H9 (cell line): ENCODE results near the gene AFF2. TPM values are rescaled to one million over a fixed set of nuclear protein-coding genes. Genes with fewer than 3 reads are reported as not detected.

ENCODE experiments used
- DNase-seq: peaks from one replicate; pipeline ENCODE4 v3.0.0-alpha.2; 2017
- H2AFZ ChIP-seq: one replicate; pipeline ENCODE4 v1.6.1; 2013; ENCODE audit warnings: mild to moderate bottlenecking, low read length, control low read depth, moderate library complexity
- H2AK5ac ChIP-seq: 2 replicates; pipeline ENCODE4 v1.6.1; 2013; ENCODE audit warnings: low read length, control low read depth, mixed read lengths; ENCODE audit not compliant: insufficient read length
- H2BK120ac ChIP-seq: one replicate; pipeline ENCODE4 v1.6.1; 2013; ENCODE audit warnings: low read depth, mild to moderate bottlenecking, low read length, control low read depth, inconsistent platforms; ENCODE audit not compliant: poor library complexity, severe bottlenecking
- H2BK12ac ChIP-seq: 2 replicates; pipeline ENCODE4 v1.6.1; 2013; ENCODE audit warnings: low read length, control low read depth, mixed read lengths, low read depth; ENCODE audit not compliant: insufficient read length
- H2BK15ac ChIP-seq: 2 replicates; pipeline ENCODE4 v1.6.1; 2013; ENCODE audit warnings: low read depth, low read length, control low read depth
- H2BK20ac ChIP-seq: one replicate; pipeline ENCODE4 v1.6.1; 2013; ENCODE audit warnings: low read depth, mild to moderate bottlenecking, low read length, control low read depth, inconsistent platforms; ENCODE audit not compliant: poor library complexity, severe bottlenecking
- H2BK5ac ChIP-seq: 2 replicates; pipeline ENCODE4 v1.6.1; 2013; ENCODE audit warnings: low read length, control low read depth, mixed read lengths; ENCODE audit not compliant: insufficient read length
- H3K14ac ChIP-seq: 2 replicates; pipeline ENCODE4 v1.6.1; 2013; ENCODE audit warnings: low read length, control low read depth; ENCODE audit not compliant: insufficient read depth
- H3K18ac ChIP-seq: 2 replicates; pipeline ENCODE4 v1.6.1; 2013; ENCODE audit warnings: low read depth, mild to moderate bottlenecking, mixed read lengths, low read length, control low read depth; ENCODE audit not compliant: insufficient read length
- H3K23ac ChIP-seq: 2 replicates; pipeline ENCODE4 v1.6.1; 2013; ENCODE audit warnings: low read length, control low read depth, mixed read lengths, low read depth; ENCODE audit not compliant: insufficient read length
- H3K23me2 ChIP-seq: 2 replicates; pipeline ENCODE4 v1.6.1; 2013; ENCODE audit warnings: low read depth, mild to moderate bottlenecking, mixed read lengths, low read length, control low read depth; ENCODE audit not compliant: insufficient read length, poor library complexity, severe bottlenecking
- H3K27ac ChIP-seq: 2 replicates; pipeline ENCODE4 v1.5.1; 2013; ENCODE audit warnings: low read length, control low read depth, mixed read lengths, low read depth; ENCODE audit not compliant: insufficient read length
- H3K27me3 ChIP-seq: 2 replicates; pipeline ENCODE4 v1.6.1; 2013; ENCODE audit warnings: low read length, control low read depth, inconsistent platforms; ENCODE audit not compliant: insufficient read depth
- H3K4ac ChIP-seq: 2 replicates; pipeline ENCODE4 v1.6.1; 2013; ENCODE audit warnings: low read depth, mild to moderate bottlenecking, control low read depth, inconsistent platforms, low read length, moderate library complexity
- H3K4me1 ChIP-seq: 2 replicates; pipeline ENCODE4 v1.6.1; 2013; ENCODE audit warnings: low read length, control low read depth, inconsistent platforms; ENCODE audit not compliant: insufficient read depth
- H3K4me2 ChIP-seq: 2 replicates; pipeline ENCODE4 v1.6.1; 2013; ENCODE audit warnings: low read length, control low read depth, mixed read lengths; ENCODE audit not compliant: insufficient read length, insufficient read depth
- H3K56ac ChIP-seq: 2 replicates; pipeline ENCODE4 v1.6.1; 2013; ENCODE audit warnings: low read depth, mild to moderate bottlenecking, mixed read lengths, low read length, control low read depth; ENCODE audit not compliant: insufficient read length
- H3K79me1 ChIP-seq: 2 replicates; pipeline ENCODE4 v1.6.1; 2013; ENCODE audit warnings: low read depth, mild to moderate bottlenecking, moderate library complexity, low read length, control low read depth, inconsistent platforms; ENCODE audit not compliant: insufficient read depth, poor library complexity, severe bottlenecking
- H3K79me2 ChIP-seq: 2 replicates; pipeline ENCODE4 v1.6.1; 2013; ENCODE audit warnings: low read length, control low read depth, inconsistent platforms; ENCODE audit not compliant: insufficient read depth
- H3K9ac ChIP-seq: 2 replicates; pipeline ENCODE4 v1.6.1; 2013; ENCODE audit warnings: low read length, control low read depth, mixed read lengths; ENCODE audit not compliant: insufficient read length; ENCODE audit errors: extremely low read depth
- H3K9me3 ChIP-seq: one replicate; pipeline ENCODE4 v1.6.1; 2013; ENCODE audit warnings: low read depth, low read length, inconsistent platforms; ENCODE audit not compliant: control insufficient read depth
- H3T11ph ChIP-seq: one replicate; pipeline ENCODE4 v1.6.1; 2013; ENCODE audit warnings: mild to moderate bottlenecking, low read length, control low read depth, inconsistent platforms
- H4K20me1 ChIP-seq: one replicate; pipeline ENCODE4 v1.6.1; 2013; ENCODE audit not compliant: control insufficient read depth, insufficient read length, insufficient read depth
- H4K5ac ChIP-seq: 2 replicates; pipeline ENCODE4 v1.6.1; 2013; ENCODE audit warnings: low read depth, mild to moderate bottlenecking, mixed read lengths, low read length, control low read depth; ENCODE audit not compliant: insufficient read length
- H4K8ac ChIP-seq: replicated peaks from 2 replicates; pipeline ENCODE4 v1.6.1; 2013; ENCODE audit warnings: low read length, control low read depth, mixed read lengths, low read depth; ENCODE audit not compliant: insufficient read length
- H4K91ac ChIP-seq: 2 replicates; pipeline ENCODE4 v1.6.1; 2013; ENCODE audit warnings: low read depth, mild to moderate bottlenecking, moderate library complexity, mixed read lengths, low read length, control low read depth; ENCODE audit not compliant: insufficient read length
- H3K27ac Mint-ChIP-seq, 3 experiments: 2 replicates in 2 of 3; 3 replicates in 1 of 3; pipeline ENCODE4 v1.8.0; 2020 to 2021; ENCODE audit warnings: mixed read lengths in 3 of 3, mild to moderate bottlenecking in 1 of 3, moderate library complexity in 1 of 3
- H3K27me3 Mint-ChIP-seq: 2 replicates; pipeline ENCODE4 v1.8.0; 2021; ENCODE audit warnings: low read depth, mild to moderate bottlenecking, moderate library complexity, mixed read lengths
- H3K36me3 Mint-ChIP-seq, 3 experiments: 2 replicates in 2 of 3; 3 replicates in 1 of 3; pipeline ENCODE4 v1.8.0; 2020 to 2021; ENCODE audit warnings: low read depth in 3 of 3, mixed read lengths in 3 of 3; ENCODE audit not compliant: insufficient read depth in 1 of 3
- H3K4me1 Mint-ChIP-seq, 2 experiments: 2 replicates each; pipeline ENCODE4 v1.8.0; 2020; ENCODE audit warnings: mixed read lengths in 2 of 2
- H3K4me3 Mint-ChIP-seq, 2 experiments: 2 replicates in 1 of 2; 3 replicates in 1 of 2; pipeline ENCODE4 v1.8.0; 2020 to 2021; ENCODE audit warnings: mild to moderate bottlenecking in 2 of 2, mixed read lengths in 2 of 2, moderate library complexity in 1 of 2
- H3K9me3 Mint-ChIP-seq, 2 experiments: 2 replicates in 1 of 2; 3 replicates in 1 of 2; pipeline ENCODE4 v1.8.0; 2020; ENCODE audit warnings: mild to moderate bottlenecking in 2 of 2, mixed read lengths in 2 of 2, moderate library complexity in 1 of 2
- CTCF ChIP-seq: fragments of 200-600 bp; sonication (generic); conservative IDR thresholded peaks from 3 replicates; pipeline ENCODE4 v1.8.0; 2021; ENCODE audit warnings: antibody characterized with exemption, mild to moderate bottlenecking
- total RNA-seq: library from RNA; stranded (reverse); gene quantifications from 2 replicates; pipeline ENCODE4 v1.2.1, GENCODE V29; 2021

Gene AFF2
- total RNA-seq, 1 experiment from 2014 or later = 14.6 TPM

GRCh38 chrX:148771440-148771839 is 271.0 kb downstream of the AFF2 start:
- TF ChIP-seq CTCF = no peak
- Mint-ChIP-seq H3K36me3 (peaks cover 3 to 9% (median 5%) of the 10 kb centered on the region in 3 experiments; a peak in 4 of 7 replicates), H3K27me3 (no peaks in the 10 kb centered on the region; the same call in 1 of the 2 replicates), H3K27ac (no peak overlapping the region), H3K4me1 (peaks cover 0 to 9% of the 10 kb centered on the region in 2 experiments; a peak in 2 of 4 replicates), H3K4me3 (no peak overlapping the region), H3K9me3 (peaks cover 58 to 66% of the 10 kb centered on the region in 2 experiments)
- Histone ChIP-seq H3K4ac (no peak overlapping the region), H2AK5ac (no peak overlapping the region), H3K27me3 (no peaks in the 10 kb centered on the region), H3K79me1 (no peaks in the 10 kb centered on the region), H3K23ac (no peak overlapping the region), H2BK5ac (no peak overlapping the region), H3K9ac (no peak overlapping the region), H2BK120ac (no peak overlapping the region), H2BK15ac (no peak overlapping the region), H2AFZ (no peak overlapping the region), H4K8ac (no peak overlapping the region), H3K4me1 (no peaks in the 10 kb centered on the region), H3K23me2 (no peaks in the 10 kb centered on the region), H3K18ac (no peak overlapping the region), H4K5ac (no peak overlapping the region), H3K4me2 (no peak overlapping the region), H2BK20ac (no peak overlapping the region), H3K79me2 (no peaks in the 10 kb centered on the region), H3T11ph (no peak overlapping the region), H3K27ac (no peak overlapping the region), H3K9me3 (peaks cover 24% of the 10 kb centered on the region), H2BK12ac (no peak overlapping the region), H4K20me1 (no peaks in the 10 kb centered on the region), H3K56ac (no peak overlapping the region), H4K91ac (no peak overlapping the region), H3K14ac (no peak overlapping the region)
- no peak for DNase-seq
